Measurements from ENCODE around the gene GPATCH8.

The GPATCH8 gene

DNA sequence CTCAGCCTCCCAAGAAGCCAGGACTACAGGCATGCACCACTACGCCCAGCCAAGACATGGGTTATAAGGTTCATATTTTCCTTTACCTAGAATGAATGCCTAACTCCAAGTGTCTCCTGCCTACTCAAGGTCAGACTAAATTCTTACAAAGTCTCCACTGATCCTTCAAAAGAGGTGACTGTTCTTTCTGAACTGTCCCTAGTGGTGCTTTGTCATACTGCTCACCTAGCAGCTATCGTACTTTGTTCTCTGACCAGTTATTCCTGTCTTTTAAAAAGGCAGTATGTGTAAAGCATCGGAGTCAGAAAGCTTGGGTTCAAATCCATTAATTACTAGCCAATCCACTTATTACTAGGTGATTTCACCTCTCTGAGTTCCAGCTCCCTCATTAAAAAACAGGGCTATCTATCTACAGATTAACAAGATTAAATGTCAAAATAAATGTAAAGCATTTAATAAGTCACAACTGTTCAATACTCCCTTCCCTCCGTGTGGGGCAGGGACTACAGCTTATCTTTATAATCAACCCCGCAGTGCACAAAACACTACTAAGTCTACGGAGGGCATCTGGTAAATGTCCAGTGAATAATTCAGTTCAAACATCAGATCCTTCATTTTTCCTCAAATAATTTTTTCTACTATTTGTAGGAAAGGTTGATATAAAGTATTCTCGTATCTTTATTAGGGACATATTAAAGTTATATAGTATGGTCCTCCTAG is 93.7 kb downstream of the GPATCH8 start:
- no peaks in the 10 kb centered on the region for H3K36me3 ChIP-seq (ENCODE audit: control insufficient read depth, insufficient read depth, low read length)
- TF ChIP-seq, protein P1, sequence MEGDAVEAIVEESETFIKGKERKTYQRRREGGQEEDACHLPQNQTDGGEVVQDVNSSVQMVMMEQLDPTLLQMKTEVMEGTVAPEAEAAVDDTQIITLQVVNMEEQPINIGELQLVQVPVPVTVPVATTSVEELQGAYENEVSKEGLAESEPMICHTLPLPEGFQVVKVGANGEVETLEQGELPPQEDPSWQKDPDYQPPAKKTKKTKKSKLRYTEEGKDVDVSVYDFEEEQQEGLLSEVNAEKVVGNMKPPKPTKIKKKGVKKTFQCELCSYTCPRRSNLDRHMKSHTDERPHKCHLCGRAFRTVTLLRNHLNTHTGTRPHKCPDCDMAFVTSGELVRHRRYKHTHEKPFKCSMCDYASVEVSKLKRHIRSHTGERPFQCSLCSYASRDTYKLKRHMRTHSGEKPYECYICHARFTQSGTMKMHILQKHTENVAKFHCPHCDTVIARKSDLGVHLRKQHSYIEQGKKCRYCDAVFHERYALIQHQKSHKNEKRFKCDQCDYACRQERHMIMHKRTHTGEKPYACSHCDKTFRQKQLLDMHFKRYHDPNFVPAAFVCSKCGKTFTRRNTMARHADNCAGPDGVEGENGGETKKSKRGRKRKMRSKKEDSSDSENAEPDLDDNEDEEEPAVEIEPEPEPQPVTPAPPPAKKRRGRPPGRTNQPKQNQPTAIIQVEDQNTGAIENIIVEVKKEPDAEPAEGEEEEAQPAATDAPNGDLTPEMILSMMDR (IDR thresholded peaks at IDR 0.05), result no peak
- H3K4me3 ChIP-seq (ENCODE audit: low read depth, low read length), result no peak overlapping the region

DNA sequence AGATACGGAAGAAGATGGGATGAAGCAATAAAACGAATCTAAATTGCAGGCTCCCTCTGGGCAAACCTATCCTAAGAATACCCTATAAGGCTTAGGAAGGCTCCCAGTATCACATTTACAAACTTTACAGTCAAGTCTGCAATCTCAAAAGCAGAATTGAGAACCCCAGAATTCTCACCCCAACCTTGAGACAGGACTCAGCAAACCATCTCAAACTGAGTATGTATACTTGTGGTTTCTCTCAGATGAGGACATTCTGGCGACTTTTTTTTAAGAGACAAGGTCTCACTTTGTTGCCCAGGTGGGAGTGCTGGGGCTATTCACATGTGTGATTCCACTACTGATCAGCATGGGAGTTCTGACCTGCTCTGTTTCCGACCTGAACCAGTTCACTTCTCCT is 94.4 kb downstream of the GPATCH8 start:
- no peak overlapping the region for H3K4me3 ChIP-seq (ENCODE audit: low read depth, low read length)
- no peak overlapping the region for H3K27ac ChIP-seq
- H3K9ac ChIP-seq, result no peak overlapping the region
- H3K4me1 ChIP-seq, result no peaks in the 10 kb centered on the region
- peaks cover 5% of the 10 kb centered on the region for H3K79me2 ChIP-seq
- H3K4me2 ChIP-seq (ENCODE audit: low read length), result no peak overlapping the region
- H2AFZ ChIP-seq, result no peak overlapping the region
- H3K9me3 ChIP-seq (ENCODE audit: control insufficient read depth, low read length), result no peaks in the 10 kb centered on the region
- TF ChIP-seq, protein P1 (IDR thresholded peaks at IDR 0.05), result no peak
- no peaks in the 10 kb centered on the region for H3K27me3 ChIP-seq (ENCODE audit: control insufficient read depth, insufficient read depth, low read length)
- H3K36me3 ChIP-seq (ENCODE audit: control insufficient read depth, insufficient read depth, low read length), result no peaks in the 10 kb centered on the region

More for the DNA sequence above, 93.7 kb downstream of the GPATCH8 start:
- no peak overlapping the region for H3K9ac ChIP-seq
- no peaks in the 10 kb centered on the region for H3K27me3 ChIP-seq (ENCODE audit: control insufficient read depth, insufficient read depth, low read length)
- H2AFZ ChIP-seq, result no peak overlapping the region
- no peaks in the 10 kb centered on the region for H3K9me3 ChIP-seq (ENCODE audit: control insufficient read depth, low read length)
- H3K4me2 ChIP-seq (ENCODE audit: low read length), result no peak overlapping the region
- H3K79me2 ChIP-seq, result peaks cover 8% of the 10 kb centered on the region
- H3K27ac ChIP-seq, result no peak overlapping the region
- H3K4me1 ChIP-seq, result no peaks in the 10 kb centered on the region

DNA sequence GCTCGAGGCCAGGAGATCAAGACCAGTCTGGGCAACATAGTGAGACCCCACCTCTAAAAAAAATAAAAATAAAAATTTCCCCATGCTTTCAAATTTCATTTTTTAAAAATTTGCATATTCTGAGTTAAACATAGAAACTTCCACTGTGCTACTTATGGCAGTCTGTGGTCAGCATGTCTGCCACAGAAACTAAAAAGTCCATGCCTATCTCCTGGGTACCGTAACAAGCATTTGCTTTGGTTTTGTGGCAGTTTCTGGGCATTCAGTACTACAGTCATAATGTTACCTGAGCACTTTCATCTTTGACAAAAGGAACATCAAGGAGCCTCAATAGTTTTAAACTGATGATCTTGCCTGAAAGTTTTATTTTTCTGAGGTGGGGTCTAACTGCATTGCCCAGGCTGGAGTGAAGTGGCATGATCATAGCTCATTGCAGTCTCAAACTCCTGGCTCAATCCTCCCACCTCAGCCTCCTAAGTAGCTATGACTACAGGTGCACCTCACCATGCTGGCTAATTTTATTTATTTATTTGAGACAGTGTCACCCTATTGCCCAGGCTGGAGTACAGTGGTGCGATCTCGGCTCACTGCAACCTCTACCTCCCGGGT is 100.5 kb downstream of the GPATCH8 start:
- H3K27me3 ChIP-seq (ENCODE audit: control insufficient read depth, insufficient read depth, low read length), result no peaks in the 10 kb centered on the region
- H3K27ac ChIP-seq, result no peak overlapping the region
- H3K79me2 ChIP-seq, result no peaks in the 10 kb centered on the region
- H3K4me2 ChIP-seq (ENCODE audit: low read length), result no peak overlapping the region
- no peak overlapping the region for H3K4me3 ChIP-seq (ENCODE audit: low read depth, low read length)
- H3K9me3 ChIP-seq (ENCODE audit: control insufficient read depth, low read length), result no peaks in the 10 kb centered on the region
- TF ChIP-seq, protein P1 (IDR thresholded peaks at IDR 0.05), result no peak
- no peak overlapping the region for H2AFZ ChIP-seq
- no peaks in the 10 kb centered on the region for H3K36me3 ChIP-seq (ENCODE audit: control insufficient read depth, insufficient read depth, low read length)
- no peaks in the 10 kb centered on the region for H3K4me1 ChIP-seq
- H3K9ac ChIP-seq, result no peak overlapping the region

DNA sequence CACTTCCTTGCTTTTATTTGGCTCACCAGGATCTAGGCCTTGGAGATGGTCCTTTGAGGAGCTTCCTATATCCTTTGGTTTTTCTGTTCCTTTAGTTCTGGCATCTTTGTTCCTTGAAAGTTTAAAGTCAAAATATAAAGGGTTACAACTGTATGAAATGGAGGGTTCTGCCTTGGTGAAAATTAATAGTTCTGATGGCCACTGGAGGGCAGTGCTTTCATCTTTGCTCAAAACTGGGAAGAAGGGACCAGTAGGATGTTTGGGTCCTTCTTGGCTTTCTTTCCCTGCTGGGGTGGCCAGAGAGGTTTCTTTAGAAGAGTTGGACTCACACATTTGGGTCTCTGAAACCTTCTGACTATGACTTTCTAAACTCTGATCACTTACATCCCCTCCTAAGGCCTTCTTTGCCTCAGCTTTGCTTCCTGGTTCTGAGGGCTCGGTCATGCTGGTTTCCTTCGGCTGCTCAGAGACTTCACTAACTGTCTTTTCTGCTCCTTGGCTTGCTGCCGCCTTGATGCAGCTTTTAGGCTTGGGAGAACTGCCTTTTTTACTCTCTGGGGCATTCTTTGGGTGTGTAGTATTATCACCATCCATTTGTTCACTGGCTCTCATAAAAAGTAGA is 102.9 kb downstream of the GPATCH8 start:
- Histone ChIP-seq H3K27ac (no peak overlapping the region), H3K9ac (no peak overlapping the region), H3K27me3 (ENCODE audit: control insufficient read depth, insufficient read depth, low read length) (no peaks in the 10 kb centered on the region), H3K4me2 (ENCODE audit: low read length) (no peak overlapping the region), H3K4me3 (ENCODE audit: low read depth, low read length) (no peak overlapping the region), H3K79me2 (no peaks in the 10 kb centered on the region), H3K9me3 (ENCODE audit: control insufficient read depth, low read length) (no peaks in the 10 kb centered on the region), H3K4me1 (no peaks in the 10 kb centered on the region), H2AFZ (no peak overlapping the region), H3K36me3 (ENCODE audit: control insufficient read depth, insufficient read depth, low read length) (no peaks in the 10 kb centered on the region)
- TF ChIP-seq, protein P1 (IDR thresholded peaks at IDR 0.05), result peak; percentile 30

Data from parathyroid adenoma (tissue), 2 donors.